AG10803 (cell line): ENCODE data around the gene SETD2.

ENCODE experiments used
- DNase-seq: peaks from one replicate; pipeline ENCODE4 v3.0.0; 2010; ENCODE audit warnings: low read depth
- H3K4me3 ChIP-seq: 2 replicates; pipeline ENCODE4 v1.5.1; 2011; ENCODE audit warnings: mild to moderate bottlenecking, low read length, control low read depth
- CTCF ChIP-seq: conservative IDR thresholded peaks from 2 replicates; pipeline ENCODE4 v1.5.1; 2011; ENCODE audit warnings: mild to moderate bottlenecking, low read length, control low read depth, inconsistent platforms

Gene SETD2

GRCh38 chr3:46996689-46997452, 167.0 kb downstream of the SETD2 start:
- TF ChIP-seq CTCF = no peak
- DNase-seq = no peak
- H3K4me3 ChIP-seq = no peak overlapping the region

DNA sequence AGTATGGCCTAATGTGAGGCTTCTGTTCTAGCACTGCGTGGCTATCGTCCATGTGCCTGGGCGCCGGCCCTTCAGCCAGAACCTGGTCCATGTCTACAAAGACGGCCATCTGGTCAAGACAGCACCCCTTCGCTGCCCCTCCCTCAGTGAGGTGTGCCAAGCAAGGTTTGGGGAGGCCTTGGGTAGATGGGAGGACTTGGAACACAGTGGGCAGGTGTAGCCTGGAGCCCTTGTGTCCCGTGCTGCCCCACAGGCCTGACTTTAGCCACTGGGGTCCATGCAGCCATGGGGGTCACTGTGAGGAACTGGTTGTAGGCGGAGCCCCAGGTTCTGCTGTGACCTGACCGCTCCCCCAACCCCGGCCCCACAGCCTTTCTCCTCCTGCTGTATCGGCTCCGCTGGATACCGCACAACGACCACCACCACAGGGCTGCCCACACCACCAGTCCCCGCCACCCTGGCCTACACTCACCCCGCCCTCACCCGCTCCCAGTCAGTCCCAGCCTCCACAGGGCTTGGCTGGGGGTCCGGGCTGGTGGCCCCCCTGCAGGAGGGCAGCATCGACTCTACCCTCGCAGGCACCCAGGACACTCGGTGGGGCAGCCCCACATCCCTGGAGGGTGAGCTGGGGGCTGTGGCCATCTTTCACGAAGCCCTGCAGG, 167.9 kb downstream of the SETD2 start:
- DNase-seq = no peak
- no peak overlapping the region for H3K4me3 ChIP-seq
- TF ChIP-seq CTCF = no peak

- no peak overlapping the region for H3K4me3 ChIP-seq
- TF ChIP-seq CTCF = no peak
- no peak for DNase-seq
These were observed 168.8 kb downstream of the SETD2 start for GRCh38 chr3:46994801-46995731.

DNA sequence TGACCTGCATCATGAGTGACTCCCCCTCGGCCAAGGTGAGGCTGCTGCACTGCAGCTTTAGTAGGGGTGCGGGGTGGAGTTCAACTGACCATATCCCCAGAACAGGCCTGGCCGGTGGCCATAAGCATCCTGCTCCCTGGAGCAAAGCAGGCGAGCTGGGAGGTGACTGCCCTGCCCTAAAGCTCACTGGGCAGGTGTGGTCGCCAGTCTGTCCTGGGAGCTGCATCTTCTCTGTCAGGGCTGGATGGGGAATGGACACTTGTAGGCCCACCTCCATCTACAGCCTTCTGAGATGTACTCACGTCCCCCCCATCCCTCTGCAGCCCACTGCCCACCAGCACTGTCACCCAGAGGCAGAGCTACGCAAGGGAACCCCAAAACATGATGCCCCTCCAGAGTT, 169.9 kb downstream of the SETD2 start:
- no peak for DNase-seq
- H3K4me3 ChIP-seq = no peak overlapping the region
- TF ChIP-seq CTCF = no peak

DNA sequence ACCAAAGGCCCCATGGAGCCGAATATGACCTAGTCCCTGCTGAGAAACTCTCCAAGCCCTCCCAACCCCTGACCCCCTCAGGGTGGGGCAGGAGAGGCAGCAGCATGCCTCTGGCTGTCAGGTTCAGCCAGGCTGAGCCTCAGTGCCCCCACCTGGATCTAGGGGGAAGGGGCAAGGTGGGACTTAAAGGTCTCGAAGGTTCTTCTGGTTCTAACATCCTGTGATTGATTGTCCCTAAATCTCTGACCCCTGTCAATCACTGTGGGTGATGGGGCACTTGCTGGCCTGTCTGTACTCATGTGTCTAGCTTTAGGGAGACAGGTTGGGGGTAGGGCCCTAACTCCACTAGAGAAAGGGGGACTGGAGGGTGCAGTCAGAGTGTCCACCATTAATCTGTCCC, 170.6 kb downstream of the SETD2 start:
- no peak for DNase-seq
- no peak overlapping the region for H3K4me3 ChIP-seq
- TF ChIP-seq CTCF = no peak

GRCh38 chr3:46992231-46992630, 171.7 kb downstream of the SETD2 start:
- TF ChIP-seq CTCF = no peak
- no peak for DNase-seq
- no peak overlapping the region for H3K4me3 ChIP-seq
